Inferior parietal cortex (tissue), 1 donor: ENCODE data around the gene C2CD4D.

Experiments
- DNase-seq: peaks from one replicate; pipeline ENCODE4 v3.0.0-alpha.2; 2016; ENCODE audit errors: extremely low spot score

The C2CD4D gene

GRCh38 chr1:151834239-151834638, 5.4 kb downstream of the C2CD4D start:
- DNase-seq: no peak

GRCh38 chr1:151833172-151833900, 6.3 kb downstream of the C2CD4D start:
- no peak for DNase-seq

GRCh38 chr1:151832318-151832980, 7.2 kb downstream of the C2CD4D start:
- no peak for DNase-seq

- DNase-seq: no peak
These were observed 8.0 kb downstream of the C2CD4D start, which contains the start of gene RORC for GRCh38 chr1:151831605-151832004. Gene RORC, minus strand, starts transcription at chr1:151831802. Its CDS starts 38 bp downstream, at chr1:151831764.

- no peak for DNase-seq
These were observed 8.4 kb downstream of the C2CD4D start for GRCh38 chr1:151831256-151831591.

GRCh38 chr1:151830055-151830454, 9.6 kb downstream of the C2CD4D start:
- DNase-seq: no peak

GRCh38 chr1:151829352-151830046, 10.1 kb downstream of the C2CD4D start:
- no peak for DNase-seq

GRCh38 chr1:151828921-151829320, 10.7 kb downstream of the C2CD4D start:
- no peak for DNase-seq

- DNase-seq: no peak
These were observed 11.8 kb downstream of the C2CD4D start for GRCh38 chr1:151827853-151828252.

GRCh38 chr1:151825751-151826660, 13.6 kb downstream of the C2CD4D start:
- DNase-seq: no peak

GRCh38 chr1:151825204-151825603, 14.4 kb downstream of the C2CD4D start:
- no peak for DNase-seq

- no peak for DNase-seq
These were observed 16.4 kb downstream of the C2CD4D start for GRCh38 chr1:151823175-151823574.

GRCh38 chr1:151822404-151822803, 17.2 kb downstream of the C2CD4D start:
- no peak for DNase-seq

- DNase-seq: no peak
These were observed 18.7 kb downstream of the C2CD4D start for GRCh38 chr1:151820940-151821339.

GRCh38 chr1:151819976-151820623, 19.5 kb downstream of the C2CD4D start:
- DNase-seq: no peak

GRCh38 chr1:151819227-151819835, 20.3 kb downstream of the C2CD4D start:
- DNase-seq: no peak

- no peak for DNase-seq
These were observed 22.3 kb downstream of the C2CD4D start for GRCh38 chr1:151817353-151817730.

- no peak for DNase-seq
These were observed 22.9 kb downstream of the C2CD4D start for GRCh38 chr1:151816548-151817352.

- DNase-seq: no peak
These were observed 23.8 kb downstream of the C2CD4D start for GRCh38 chr1:151815716-151816327.
